Measurements from ENCODE around the gene MISP3.

- TF ChIP-seq TCF12 (IDR thresholded peaks at IDR 0.05; ENCODE audit: low read depth) (no peak), TAF1 (IDR thresholded peaks at IDR 0.05; ENCODE audit: low read depth) (no peak), USF1 (IDR thresholded peaks at IDR 0.05) (no peak), TEAD4 (IDR thresholded peaks at IDR 0.05) (no peak), RAD21 (IDR thresholded peaks at IDR 0.05; ENCODE audit: low read depth) (no peak), NFIC (IDR thresholded peaks at IDR 0.05) (no peak), EP300 (IDR thresholded peaks at IDR 0.05; ENCODE audit: borderline replicate concordance) (no peak), CEBPB (IDR thresholded peaks at IDR 0.05) (no peak), FOXM1 (IDR thresholded peaks at IDR 0.05; ENCODE audit: borderline replicate concordance, low read depth) (no peak), YY1 (IDR thresholded peaks at IDR 0.05; ENCODE audit: low read depth) (no peak), CREB1 (IDR thresholded peaks at IDR 0.05; ENCODE audit: low read depth) (no peak)
- TF ChIP-seq, protein P1, sequence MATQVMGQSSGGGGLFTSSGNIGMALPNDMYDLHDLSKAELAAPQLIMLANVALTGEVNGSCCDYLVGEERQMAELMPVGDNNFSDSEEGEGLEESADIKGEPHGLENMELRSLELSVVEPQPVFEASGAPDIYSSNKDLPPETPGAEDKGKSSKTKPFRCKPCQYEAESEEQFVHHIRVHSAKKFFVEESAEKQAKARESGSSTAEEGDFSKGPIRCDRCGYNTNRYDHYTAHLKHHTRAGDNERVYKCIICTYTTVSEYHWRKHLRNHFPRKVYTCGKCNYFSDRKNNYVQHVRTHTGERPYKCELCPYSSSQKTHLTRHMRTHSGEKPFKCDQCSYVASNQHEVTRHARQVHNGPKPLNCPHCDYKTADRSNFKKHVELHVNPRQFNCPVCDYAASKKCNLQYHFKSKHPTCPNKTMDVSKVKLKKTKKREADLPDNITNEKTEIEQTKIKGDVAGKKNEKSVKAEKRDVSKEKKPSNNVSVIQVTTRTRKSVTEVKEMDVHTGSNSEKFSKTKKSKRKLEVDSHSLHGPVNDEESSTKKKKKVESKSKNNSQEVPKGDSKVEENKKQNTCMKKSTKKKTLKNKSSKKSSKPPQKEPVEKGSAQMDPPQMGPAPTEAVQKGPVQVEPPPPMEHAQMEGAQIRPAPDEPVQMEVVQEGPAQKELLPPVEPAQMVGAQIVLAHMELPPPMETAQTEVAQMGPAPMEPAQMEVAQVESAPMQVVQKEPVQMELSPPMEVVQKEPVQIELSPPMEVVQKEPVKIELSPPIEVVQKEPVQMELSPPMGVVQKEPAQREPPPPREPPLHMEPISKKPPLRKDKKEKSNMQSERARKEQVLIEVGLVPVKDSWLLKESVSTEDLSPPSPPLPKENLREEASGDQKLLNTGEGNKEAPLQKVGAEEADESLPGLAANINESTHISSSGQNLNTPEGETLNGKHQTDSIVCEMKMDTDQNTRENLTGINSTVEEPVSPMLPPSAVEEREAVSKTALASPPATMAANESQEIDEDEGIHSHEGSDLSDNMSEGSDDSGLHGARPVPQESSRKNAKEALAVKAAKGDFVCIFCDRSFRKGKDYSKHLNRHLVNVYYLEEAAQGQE (IDR thresholded peaks at IDR 0.05; ENCODE audit: low read depth) = no peak
- TF ChIP-seq, protein P2, sequence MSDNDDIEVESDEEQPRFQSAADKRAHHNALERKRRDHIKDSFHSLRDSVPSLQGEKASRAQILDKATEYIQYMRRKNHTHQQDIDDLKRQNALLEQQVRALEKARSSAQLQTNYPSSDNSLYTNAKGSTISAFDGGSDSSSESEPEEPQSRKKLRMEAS (IDR thresholded peaks at IDR 0.05) = no peak
Observed at GRCh38 chr19:14082675-14082960, 10.0 kb downstream of the MISP3 start.
